Measurements from ENCODE around the gene SLC35F6.

SLC35F6 gene, protein sequence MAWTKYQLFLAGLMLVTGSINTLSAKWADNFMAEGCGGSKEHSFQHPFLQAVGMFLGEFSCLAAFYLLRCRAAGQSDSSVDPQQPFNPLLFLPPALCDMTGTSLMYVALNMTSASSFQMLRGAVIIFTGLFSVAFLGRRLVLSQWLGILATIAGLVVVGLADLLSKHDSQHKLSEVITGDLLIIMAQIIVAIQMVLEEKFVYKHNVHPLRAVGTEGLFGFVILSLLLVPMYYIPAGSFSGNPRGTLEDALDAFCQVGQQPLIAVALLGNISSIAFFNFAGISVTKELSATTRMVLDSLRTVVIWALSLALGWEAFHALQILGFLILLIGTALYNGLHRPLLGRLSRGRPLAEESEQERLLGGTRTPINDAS

DNA sequence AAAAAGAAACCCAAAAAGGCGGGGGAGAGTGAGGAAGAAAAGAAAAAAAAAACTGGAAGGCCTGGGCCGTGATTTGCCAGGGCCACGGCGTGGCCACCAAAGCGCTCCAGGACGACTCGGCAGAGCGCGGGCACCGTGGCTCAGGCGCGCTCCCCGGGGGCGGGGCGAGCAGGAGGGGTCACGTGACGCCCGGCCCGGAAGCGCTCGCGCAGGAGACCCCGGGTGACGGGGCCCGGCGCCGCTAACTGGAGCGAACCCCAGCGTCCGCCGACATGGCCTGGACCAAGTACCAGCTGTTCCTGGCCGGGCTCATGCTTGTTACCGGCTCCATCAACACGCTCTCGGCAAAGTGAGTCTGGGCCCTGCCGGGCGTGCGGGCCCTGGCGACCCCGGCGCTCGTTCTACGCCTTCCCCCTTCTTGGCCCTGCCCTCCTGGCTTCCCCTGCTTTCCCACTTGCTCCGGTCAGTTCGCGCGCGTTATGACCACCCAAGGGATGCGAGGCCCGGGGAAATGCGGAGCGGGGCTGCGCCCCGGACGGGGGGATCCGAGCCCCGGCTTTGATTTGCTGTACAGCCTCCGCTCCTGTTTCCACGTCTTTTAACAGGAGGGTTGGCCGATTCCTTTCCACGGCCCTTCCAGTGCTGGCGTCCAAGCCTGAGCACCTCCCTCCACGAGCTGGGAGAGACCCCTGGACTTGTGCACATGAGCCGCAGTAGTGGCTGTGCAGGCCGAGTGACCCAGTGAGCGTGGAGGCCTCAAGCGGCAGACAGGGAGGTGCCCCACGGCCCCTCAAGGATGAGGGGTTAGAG, at the start of gene SLC35F6:
SLC35F6 (plus strand) TSS at position 207 of the 810 bp plus-strand sequence; CDS start at position 273, 66 bp downstream.
- DNase-seq: peak; percentile 87

DNA sequence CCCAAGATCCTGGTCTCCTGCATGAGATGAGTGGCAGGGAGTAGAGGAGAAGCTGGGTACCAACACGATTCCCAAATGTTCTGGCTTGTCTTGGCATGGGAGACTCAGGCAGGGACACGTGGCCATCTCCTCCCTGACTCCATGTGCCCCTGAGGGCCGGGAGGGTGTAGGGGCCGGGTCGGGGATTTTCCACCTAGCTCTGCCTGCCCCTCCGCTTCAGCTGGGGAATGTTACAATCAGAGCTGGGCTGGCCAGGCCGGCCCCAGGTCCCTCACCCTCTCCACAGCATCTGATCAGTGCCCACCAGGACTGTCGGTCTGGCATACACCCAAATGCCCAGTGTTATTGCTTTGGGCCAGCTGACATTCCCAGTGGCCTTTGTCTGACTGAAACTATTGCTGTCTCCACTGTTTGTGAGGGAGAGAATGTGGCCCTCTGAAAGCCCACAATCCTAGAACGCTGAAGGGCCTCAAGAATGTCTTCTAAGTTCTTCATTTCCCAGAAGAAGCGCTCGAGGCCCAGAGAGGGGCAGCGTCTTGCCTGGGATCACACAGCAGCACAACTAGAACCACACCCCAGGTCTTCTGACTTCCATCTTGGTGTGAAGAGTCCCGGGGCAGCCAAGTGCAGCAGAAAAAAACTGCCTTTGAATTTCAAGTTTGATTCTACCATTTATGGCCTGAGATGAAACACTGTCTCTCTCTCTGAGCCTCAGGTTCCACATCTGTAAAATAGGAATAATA, 48.4 kb upstream of the SLC35F6 start:
- DNase-seq: no peak

DNA sequence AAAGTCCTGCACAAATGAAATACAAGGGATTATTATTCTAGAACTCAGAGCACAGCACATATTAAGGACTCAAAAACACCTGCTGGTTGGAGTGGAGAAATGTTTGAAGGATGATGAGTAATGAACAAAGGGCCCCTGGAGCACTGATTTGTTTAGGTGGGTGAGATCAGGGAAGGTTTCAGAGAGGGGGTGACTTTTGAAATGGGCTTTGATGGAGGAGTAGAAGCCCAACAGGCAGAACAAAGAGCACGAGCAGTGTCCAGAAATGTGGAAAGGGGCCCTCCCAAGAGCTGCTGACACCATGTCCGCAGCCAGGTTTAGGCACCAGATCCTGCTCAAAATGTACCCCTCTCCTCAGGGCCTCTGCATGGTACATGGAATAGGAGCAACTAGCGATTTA, 47.7 kb upstream of the SLC35F6 start:
- no peak for DNase-seq

DNA sequence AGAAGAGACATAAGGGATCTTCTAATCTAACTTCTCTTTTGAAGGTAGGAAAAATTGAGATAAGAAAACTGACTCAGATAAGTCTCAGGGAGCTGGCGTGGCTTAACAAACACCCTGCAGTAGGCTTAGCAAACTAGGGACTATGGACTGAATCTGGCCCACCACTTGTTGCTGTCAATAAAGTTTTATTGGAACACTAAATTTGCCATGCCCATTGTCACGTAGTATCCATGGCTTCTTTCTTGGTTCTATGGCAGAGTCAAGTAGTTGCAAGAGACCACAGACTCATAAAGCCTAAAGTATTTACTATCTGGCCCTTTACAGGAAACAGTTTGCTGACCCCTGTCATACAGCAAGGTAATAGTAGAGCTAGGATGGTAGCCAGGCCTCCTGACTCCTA, 47.3 kb upstream of the SLC35F6 start:
- DNase-seq: no peak

DNA sequence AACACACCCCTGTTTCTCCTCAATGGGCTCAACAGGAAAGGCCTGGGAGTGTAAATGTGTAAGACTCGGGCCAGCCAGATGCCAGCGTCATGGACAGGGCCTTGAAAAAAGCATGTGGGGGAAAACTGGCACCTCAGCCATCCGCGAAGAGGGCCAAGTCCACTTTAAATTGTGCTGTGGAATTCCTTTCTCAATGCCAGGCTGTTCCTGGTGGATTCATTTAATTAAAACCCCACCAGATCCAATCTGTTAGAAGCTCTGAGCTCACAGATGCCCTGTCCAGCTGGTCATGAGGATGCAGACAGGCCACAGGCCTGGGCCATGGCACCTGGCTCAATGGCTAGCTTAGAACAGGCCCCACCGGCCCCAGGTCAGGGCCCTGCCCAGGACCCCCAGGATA, 46.7 kb upstream of the SLC35F6 start:
- no peak for DNase-seq

DNA sequence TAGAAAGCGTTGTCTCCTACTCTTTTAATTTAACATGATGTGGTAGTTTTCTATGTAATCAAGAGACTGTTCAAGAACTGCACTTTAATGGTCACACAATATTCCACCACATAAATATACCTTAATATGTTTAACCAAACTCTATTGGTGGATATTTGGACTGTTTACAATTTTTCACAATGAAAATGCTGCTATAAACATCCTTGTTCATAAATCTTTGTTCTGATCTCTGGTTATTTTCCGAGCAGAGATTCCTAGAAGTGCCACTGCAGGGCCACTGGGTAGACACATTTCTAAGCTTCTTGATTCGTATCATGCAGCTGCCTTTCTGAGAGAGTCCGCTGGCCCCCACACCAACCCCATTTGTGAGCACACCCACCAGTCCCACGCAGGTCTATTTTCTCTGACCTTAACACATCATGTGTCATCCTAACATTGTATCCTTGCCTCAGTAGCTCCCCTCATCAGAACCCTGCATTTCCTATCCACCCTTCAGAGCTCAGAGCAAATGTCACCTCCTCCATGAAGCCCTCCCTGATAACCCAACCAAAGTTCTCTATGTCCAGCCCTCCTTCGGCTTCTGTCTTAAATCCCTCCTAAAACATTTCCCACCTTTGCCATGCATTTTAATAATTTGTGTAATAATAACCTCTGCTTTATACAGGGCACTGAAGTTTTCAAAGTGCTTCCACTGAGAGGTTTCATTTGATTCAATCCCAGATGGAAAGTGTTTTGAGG, 45.0 kb upstream of the SLC35F6 start:
- DNase-seq: no peak

DNA sequence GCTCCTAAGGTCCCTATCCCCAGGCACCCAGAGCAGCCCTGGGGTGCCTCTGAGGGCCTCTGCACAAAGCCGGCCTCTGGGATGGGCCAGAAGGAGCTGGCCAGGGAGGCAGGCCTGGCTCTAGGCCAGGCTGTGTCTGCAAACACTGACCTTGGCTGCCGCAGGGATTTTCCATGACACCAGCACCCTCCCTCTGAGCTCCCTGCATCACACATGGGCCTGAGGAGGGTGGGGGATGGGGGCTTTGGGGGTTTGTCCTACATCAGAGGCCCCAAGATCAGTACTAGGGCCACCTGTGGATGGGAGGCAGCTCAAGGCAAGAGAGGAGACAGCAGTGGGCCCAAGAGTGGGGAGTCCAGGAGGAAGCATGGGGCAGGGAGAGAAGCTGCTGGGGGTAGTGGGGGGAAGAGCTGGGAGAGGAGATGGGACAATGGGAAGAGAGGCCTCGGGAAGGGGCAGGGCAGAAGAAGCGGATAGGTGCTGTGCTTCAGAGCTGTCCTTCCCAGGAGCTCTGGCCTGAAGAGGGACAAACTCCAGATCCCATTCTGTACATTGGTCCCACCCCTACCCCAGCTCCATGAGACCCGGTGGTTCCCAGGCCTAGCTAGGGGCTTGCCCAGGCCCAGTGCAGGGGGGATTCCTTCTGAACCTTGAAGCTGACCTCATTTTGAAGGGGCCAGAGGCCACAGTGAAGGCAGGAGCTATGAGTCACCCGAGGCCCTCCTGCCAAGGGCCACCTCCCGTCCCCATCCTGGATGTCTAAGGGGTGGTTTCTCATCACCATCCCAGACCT, 43.6 kb upstream of the SLC35F6 start:
- peak; percentile 45 for DNase-seq

DNA sequence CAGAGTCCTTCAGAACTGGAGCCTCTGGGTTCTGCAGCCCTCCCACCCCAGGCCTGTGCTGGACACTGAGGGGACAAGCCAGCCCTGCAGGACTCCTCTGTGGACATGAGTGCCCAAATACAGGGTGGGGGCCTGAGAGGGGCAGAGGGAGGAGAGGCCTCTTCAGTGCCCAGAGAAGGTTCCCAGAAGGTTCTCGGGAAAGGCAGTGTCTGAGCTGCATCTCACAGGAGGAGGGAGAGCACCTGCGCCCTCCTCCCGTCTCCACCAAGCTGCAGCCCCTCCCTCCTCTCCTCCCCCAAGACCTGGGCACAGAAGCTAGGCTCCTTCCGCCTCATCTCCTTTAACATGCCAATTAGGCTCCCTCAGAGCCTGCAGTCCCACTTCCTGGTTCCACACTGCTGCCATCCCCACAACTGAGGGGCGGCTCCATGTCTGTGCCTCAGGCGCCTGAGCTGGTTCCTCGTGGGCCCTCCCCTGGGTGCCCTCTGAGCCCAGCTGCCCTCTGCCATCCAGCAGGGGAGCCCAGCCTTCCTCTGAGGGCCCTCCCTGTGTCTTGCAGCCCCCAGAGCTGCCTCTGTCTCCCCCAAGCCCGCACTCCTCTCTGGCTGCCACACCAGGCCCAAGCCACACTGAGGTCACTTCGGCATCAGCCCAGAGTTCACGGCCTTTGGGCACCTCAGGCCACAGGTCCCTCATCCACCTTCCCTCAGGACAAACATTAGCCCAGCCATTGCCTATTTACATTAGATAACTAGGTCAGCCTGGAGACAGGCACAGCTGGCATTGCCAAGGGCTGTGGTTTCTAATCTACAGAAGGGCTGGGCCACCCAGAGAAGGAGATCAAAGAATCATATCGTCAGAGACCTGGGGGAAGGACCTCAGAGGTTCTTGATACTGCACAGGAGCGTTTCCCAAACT, 42.7 kb upstream of the SLC35F6 start:
- no peak for DNase-seq

DNA sequence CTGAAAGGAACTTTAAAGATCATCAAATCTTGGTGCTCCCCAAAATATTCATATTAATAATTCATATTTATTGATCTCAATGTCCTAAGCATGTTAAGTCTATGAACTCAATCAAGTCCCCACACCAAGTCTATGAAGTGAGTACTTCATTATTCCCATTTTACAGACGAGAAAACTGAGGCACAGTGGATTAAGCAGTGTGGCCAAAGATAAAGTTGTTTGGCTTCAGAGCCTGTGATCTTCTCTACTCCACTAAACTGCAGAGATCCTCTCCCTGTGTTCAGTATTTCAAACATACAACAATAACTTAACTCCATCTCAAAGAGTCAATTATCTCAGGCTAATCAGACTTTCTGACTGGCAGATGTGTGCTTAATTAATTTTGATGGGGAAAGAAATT, 41.8 kb upstream of the SLC35F6 start:
- no peak for DNase-seq

DNA sequence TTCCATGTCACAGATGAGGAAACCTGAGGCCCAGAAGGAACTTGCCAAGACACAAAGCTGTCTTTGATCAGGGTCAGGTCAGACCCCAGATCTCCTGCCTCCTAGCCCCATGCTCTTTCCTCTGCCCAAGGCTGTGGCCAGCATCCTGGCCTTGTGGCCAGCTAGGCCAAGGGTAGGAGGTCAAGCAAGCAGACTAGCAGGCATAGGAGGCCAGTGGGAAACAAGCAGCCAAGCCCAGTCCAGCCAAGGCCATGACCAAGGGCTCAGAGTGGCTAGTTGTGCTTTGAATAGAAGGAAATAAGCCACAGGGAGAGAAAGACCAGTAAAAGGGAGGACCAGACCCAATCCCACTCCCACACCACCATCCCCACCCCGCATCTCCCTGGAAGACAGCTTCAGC, 41.2 kb upstream of the SLC35F6 start:
- DNase-seq: no peak

DNA sequence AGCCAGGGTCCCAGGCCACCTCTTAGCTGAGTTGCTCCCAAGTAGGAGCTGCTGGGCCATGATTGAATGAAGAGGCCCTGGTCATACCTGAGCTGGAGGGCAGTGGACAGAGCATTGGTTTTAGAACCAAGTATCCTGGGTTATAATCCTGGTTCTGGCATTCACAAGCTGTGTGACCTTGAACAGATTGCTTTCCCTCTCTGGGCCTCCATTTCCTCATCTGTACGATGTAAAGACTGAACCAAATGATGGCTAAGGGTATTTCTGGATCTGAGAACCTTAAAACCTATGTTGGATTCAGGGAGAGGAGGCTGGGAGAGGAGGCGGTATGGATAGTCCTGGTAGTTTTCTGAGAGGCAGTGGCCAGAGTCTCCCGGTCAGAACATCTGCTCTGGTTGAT, 40.6 kb upstream of the SLC35F6 start:
- no peak for DNase-seq

DNA sequence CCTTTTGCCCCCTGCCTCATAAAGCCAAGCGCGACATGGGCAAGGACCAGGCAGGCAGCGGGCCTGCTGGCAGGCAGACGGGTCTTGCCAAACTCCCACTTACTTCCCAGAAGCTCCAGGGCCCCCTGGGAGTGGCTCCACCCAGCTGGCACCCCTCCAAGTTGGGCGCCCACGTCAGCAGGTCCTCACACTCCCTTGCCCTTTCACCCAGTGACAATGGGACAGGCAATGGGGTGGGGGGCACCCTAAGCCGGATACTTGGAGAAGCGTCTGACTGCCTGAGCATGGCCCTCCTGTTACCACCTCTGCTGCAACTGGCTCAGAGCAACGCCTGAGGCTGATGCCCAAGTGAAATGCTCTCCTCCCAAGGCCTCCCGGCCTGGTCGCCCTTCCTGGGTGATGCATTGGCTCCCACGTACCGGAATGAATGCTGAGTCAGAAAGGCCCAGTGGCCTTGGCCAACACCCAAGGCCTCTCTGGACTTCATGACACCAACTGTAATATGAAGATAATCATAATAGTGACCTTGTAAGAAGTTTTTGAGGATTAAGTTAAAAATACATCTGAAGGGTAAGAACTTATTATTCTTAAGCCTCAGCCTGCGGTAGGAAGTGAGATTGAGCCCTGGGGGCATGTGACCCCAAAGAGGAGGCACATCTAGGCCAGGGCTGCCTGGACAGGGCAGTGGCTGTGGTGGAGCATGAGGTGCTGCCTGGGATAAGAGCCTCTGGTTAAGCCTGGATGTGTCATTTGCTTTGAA, 39.9 kb upstream of the SLC35F6 start:
- DNase-seq: no peak

DNA sequence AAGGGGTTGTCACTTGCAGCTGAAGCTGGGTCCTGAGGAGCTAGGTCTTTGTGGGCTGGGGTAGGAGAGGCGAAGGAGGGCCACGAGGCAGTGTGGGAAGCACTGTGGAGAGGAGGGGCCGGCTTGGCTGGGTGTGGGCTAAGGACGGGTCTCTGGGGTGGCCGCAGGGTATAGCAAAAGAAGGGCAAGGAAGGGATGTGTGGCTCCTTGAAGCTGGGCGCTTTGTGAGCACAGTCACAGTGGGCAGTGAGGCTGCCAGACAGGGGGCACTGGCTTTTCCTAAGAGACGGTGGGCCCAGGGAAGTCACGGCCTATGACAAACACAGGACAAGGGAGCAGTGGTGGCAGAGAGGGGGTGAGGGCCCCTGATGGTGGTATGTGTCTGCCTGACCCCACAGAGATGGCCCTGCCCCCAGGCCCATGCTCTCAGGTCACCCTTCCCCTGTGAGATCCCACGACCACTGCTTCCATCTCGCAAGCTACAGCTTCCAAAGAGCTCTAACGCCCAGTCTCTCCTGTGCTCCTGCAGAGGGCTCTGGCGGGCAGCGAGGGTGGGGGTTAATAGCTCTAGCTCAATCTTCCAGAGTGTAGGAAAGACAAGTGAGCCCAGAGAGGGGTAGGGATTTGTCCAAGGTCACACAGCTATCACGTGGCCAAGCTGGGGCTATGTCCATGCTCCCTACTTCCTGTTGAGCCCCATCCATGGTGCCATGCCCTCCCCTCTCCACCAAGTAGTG, 39.1 kb upstream of the SLC35F6 start:
- no peak for DNase-seq

DNA sequence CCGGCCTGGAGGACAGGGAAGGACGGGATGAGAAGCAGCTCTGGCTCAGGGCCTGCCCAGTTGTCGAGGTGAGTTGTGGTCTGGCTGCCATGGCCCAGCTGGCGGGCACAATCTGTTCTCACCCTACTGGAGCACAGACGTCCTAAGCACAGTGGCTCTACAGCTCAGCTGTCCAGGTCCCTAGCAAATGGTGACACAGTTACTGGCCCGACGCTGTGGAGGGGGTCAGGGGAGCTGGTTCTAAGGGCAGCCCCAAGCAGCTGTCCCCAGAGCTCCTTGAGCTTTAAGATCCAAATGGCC, 38.6 kb upstream of the SLC35F6 start:
- DNase-seq: no peak

DNA sequence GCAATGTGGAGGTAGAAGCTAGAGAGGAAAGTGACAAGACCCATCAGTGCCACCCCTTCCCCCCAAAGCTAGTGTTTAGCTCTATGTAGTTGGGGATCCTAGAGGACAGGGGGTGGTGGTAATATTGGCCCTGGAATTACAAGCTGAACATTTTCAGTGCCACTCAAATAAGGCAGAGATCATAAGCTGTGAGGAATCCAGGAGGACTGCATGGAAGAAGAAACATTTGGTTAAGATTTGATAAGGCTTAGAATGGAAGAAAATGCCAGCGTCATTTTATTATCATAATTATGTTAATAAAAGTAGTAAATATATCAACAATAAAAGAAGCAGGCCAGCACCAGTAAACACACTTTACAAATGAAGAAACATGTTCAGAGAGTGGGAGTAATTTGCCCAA, 37.9 kb upstream of the SLC35F6 start:
- no peak for DNase-seq

DNA sequence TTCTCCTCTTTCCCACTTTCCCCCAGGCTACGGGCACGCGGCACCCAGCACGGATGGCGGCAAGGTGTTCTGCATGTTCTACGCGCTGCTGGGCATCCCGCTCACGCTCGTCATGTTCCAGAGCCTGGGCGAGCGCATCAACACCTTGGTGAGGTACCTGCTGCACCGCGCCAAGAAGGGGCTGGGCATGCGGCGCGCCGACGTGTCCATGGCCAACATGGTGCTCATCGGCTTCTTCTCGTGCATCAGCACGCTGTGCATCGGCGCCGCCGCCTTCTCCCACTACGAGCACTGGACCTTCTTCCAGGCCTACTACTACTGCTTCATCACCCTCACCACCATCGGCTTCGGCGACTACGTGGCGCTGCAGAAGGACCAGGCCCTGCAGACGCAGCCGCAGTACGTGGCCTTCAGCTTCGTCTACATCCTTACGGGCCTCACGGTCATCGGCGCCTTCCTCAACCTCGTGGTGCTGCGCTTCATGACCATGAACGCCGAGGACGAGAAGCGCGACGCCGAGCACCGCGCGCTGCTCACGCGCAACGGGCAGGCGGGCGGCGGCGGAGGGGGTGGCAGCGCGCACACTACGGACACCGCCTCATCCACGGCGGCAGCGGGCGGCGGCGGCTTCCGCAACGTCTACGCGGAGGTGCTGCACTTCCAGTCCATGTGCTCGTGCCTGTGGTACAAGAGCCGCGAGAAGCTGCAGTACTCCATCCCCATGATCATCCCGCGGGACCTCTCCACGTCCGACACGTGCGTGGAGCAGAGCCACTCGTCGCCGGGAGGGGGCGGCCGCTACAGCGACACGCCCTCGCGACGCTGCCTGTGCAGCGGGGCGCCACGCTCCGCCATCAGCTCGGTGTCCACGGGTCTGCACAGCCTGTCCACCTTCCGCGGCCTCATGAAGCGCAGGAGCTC, 36.2 kb upstream of the SLC35F6 start:
- DNase-seq: no peak

DNA sequence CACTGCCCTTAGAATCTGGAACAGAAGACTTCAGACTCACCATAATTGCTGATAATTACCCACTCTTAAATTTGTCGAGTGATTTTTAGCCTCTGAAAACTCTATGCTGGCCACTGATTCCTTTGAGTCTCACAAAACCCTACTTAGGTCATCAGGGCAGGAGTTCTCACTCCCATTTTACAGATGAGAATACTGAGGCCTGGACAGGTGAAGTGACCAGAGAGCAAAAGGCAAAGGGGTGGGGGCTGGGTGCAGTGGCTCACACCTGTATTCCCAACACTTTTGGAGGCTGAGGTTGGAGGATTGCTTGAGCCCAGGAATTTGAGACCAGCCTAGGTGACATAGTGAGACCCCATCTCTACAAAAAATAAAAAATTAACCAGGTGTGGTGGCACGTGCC, 34.8 kb upstream of the SLC35F6 start:
- DNase-seq: no peak

Data from midbrain (tissue), 1 donor.